HEK293 (cell line): ENCODE data around the gene HDAC1.

ENCODE experiments used
- ZBTB8A ChIP-seq: fragments of 450-650 bp; formaldehyde crosslinking; IDR thresholded peaks from 2 replicates; pipeline ENCODE4 v1.5.1; 2016; ENCODE audit warnings: missing biosample characterization, missing genetic modification characterization
- ZNF529 ChIP-seq: fragments of 450-650 bp; formaldehyde crosslinking; IDR thresholded peaks from 2 replicates; pipeline ENCODE4 v1.5.1; 2017; ENCODE audit warnings: missing genetic modification characterization, missing biosample characterization; ENCODE audit not compliant: insufficient replicate concordance
- ZNF747 ChIP-seq: fragments of 450-650 bp; formaldehyde crosslinking; IDR thresholded peaks from 2 replicates; pipeline ENCODE4 v1.5.1; 2016; ENCODE audit warnings: missing biosample characterization, missing genetic modification characterization
- ZNF830 ChIP-seq: fragments of 450-650 bp; IDR thresholded peaks from 2 replicates; pipeline ENCODE4 v1.5.0; 2018; ENCODE audit warnings: missing biosample characterization, missing genetic modification characterization, low read depth, mild to moderate bottlenecking, moderate library complexity
- TF ChIP-seq, protein P1 (sequence below): fragments of 450-650 bp; formaldehyde crosslinking; IDR thresholded peaks from 2 replicates; pipeline ENCODE4 v1.5.1; 2016; ENCODE audit warnings: missing biosample characterization, missing genetic modification characterization
- TF ChIP-seq, protein P2 (sequence below): fragments of 450-650 bp; formaldehyde crosslinking; IDR thresholded peaks from 2 replicates; pipeline ENCODE4 v1.5.1; 2016; ENCODE audit warnings: missing biosample characterization, missing genetic modification characterization

DNA sequence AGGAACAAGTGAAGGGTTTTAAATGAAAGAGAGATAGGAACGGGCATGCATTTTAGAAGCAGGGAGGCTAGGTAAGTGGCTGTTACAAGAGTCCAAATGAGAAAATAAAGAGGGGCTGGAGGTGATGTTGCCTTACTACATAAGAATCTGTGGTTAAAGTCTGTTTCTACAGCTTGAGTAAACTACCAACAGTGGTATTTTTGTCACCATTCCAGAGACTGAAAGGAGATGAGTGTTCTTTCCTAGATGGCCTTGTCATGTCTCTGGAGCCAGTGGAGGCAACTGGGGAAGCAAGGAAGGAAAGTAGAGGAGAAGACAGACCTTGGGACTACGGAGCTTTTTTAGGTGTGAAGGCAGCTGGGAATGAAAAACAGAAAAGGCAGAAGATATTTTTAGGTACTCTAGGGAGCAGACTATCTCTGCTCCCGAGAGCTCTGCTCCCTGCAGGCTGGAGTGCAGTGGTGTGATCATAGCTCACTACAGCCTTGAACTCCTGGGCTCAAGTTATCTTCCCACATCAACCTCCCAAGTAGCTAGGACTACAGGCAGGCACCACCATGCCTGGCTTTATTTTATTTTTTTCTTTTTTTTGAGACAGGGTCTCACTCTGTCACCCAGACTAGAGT is 12.2 kb downstream of the HDAC1 start:
- TF ChIP-seq, protein P1, sequence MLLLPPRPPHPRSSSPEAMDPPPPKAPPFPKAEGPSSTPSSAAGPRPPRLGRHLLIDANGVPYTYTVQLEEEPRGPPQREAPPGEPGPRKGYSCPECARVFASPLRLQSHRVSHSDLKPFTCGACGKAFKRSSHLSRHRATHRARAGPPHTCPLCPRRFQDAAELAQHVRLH (tag by site-specific recombination) = no peak
- TF ChIP-seq, protein P2, sequence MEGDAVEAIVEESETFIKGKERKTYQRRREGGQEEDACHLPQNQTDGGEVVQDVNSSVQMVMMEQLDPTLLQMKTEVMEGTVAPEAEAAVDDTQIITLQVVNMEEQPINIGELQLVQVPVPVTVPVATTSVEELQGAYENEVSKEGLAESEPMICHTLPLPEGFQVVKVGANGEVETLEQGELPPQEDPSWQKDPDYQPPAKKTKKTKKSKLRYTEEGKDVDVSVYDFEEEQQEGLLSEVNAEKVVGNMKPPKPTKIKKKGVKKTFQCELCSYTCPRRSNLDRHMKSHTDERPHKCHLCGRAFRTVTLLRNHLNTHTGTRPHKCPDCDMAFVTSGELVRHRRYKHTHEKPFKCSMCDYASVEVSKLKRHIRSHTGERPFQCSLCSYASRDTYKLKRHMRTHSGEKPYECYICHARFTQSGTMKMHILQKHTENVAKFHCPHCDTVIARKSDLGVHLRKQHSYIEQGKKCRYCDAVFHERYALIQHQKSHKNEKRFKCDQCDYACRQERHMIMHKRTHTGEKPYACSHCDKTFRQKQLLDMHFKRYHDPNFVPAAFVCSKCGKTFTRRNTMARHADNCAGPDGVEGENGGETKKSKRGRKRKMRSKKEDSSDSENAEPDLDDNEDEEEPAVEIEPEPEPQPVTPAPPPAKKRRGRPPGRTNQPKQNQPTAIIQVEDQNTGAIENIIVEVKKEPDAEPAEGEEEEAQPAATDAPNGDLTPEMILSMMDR (tag by site-specific recombination) = no peak
- TF ChIP-seq ZNF747 (no peak), ZNF529 (no peak), ZNF830 (no peak), ZBTB8A (tag by site-specific recombination) (no peak)
